ENCODE data around the gene TSC1. TPM values are rescaled to one million over a fixed set of nuclear protein-coding genes. Genes with fewer than 3 reads are reported as not detected.
A peak's percentile ranks its signal among the peaks of the same experiment; 100 is the strongest.

TSC1 gene
- total RNA-seq, 2 donors from 2014 or later, result 27.7 to 82.2 TPM

- no peaks in the 10 kb centered on the region for H3K36me3 ChIP-seq
- TF ChIP-seq CTCF (IDR thresholded peaks at IDR 0.05) (no peak), POLR2AphosphoS5 (IDR thresholded peaks at IDR 0.05) (no peak), POLR2A (IDR thresholded peaks at IDR 0.05) (no peak)
- DNase-seq (ENCODE audit: low spot score), result peak; percentile 42
- no peaks in the 10 kb centered on the region for H3K4me1 ChIP-seq (replicated peaks)
- 6% methylated on average over 38 of the region's 42 CpGs for WGBS
- intact Hi-C loops (cut with DNase I), result loop anchor here (10.0 kb wide), 2 partner anchors 66 to 204 kb away; partner anchors contain the start of genes GTF3C4 and TSC1
- no peaks in the 10 kb centered on the region for H3K9me3 ChIP-seq
- H3K4me3 ChIP-seq, result peak within 1 kb of the TSS; percentile 79 to 87
- H3K27ac ChIP-seq, result peak within 1 kb of the TSS; percentile 78 to 80
- H3K27me3 ChIP-seq (replicated peaks; ENCODE audit: insufficient read depth), result no peaks in the 10 kb centered on the region
These were observed 65.5 kb downstream of the TSC1 start, which contains the start of gene SPACA9 for GRCh38 chr9:132878695-132879456. Gene SPACA9 (plus strand): TSS chr9:132878898. CDS start chr9:132883948, 5,050 bp downstream.

GRCh38 chr9:132877824-132878694, 66.4 kb downstream of the TSC1 start, which contains the start of gene AK8:
Gene AK8 (minus strand): TSS chr9:132878284. CDS start chr9:132878255, 29 bp downstream.
- peak in 2 of 4 experiments; percentile 3 to 14 for TF ChIP-seq CTCF (IDR thresholded peaks at IDR 0.05)
- peak; percentile 68 for TF ChIP-seq POLR2AphosphoS5 (IDR thresholded peaks at IDR 0.05)
- TF ChIP-seq POLR2A (IDR thresholded peaks at IDR 0.05), result no peak
- Histone ChIP-seq H3K9me3 (no peaks in the 10 kb centered on the region), H3K27me3 (replicated peaks; ENCODE audit: insufficient read depth) (no peaks in the 10 kb centered on the region), H3K36me3 (no peaks in the 10 kb centered on the region), H3K4me3 (peak within 1 kb of the TSS; percentile 79 to 87), H3K27ac (peak within 1 kb of the TSS; percentile 78 to 80), H3K4me1 (replicated peaks) (no peaks in the 10 kb centered on the region)
- intact Hi-C loops (cut with DNase I), result loop anchor here (10.0 kb wide), 2 partner anchors 67 to 203 kb away; partner anchors contain the start of genes GTF3C4 and TSC1
- DNase-seq (ENCODE audit: low spot score), result peak; percentile 40
- 1% methylated on average over 76 of the region's 89 CpGs for WGBS

- Histone ChIP-seq H3K4me3 (peak overlapping the region; percentile 79 to 87), H3K4me1 (replicated peaks) (no peaks in the 10 kb centered on the region), H3K27me3 (replicated peaks; ENCODE audit: insufficient read depth) (no peaks in the 10 kb centered on the region), H3K36me3 (no peaks in the 10 kb centered on the region), H3K9me3 (no peaks in the 10 kb centered on the region), H3K27ac (no peak overlapping the region)
- TF ChIP-seq POLR2AphosphoS5 (IDR thresholded peaks at IDR 0.05) (no peak), CTCF (IDR thresholded peaks at IDR 0.05) (no peak), POLR2A (IDR thresholded peaks at IDR 0.05) (no peak)
- 41% methylated on average over 13 of the region's 14 CpGs for WGBS
- DNase-seq (ENCODE audit: low spot score), result no peak
- intact Hi-C loops (cut with DNase I), result loop anchor here (10.0 kb wide), 2 partner anchors 67 to 203 kb away; partner anchors contain the start of genes GTF3C4 and TSC1
These were observed 67.0 kb downstream of the TSC1 start for GRCh38 chr9:132877458-132877823.

- no peaks in the 10 kb centered on the region for H3K27me3 ChIP-seq (replicated peaks; ENCODE audit: insufficient read depth)
- TF ChIP-seq POLR2AphosphoS5 (IDR thresholded peaks at IDR 0.05) (no peak), CTCF (IDR thresholded peaks at IDR 0.05) (no peak), POLR2A (IDR thresholded peaks at IDR 0.05) (no peak)
- no peaks in the 10 kb centered on the region for H3K36me3 ChIP-seq
- no peak overlapping the region for H3K27ac ChIP-seq
- H3K9me3 ChIP-seq, result no peaks in the 10 kb centered on the region
- 84% methylated on average over 3 of the region's 3 CpGs for WGBS
- intact Hi-C loops (cut with DNase I), result loop anchor here (10.0 kb wide), 2 partner anchors 68 to 202 kb away; partner anchors contain the start of genes GTF3C4 and TSC1
- H3K4me3 ChIP-seq, result no peak overlapping the region
- no peak for DNase-seq (ENCODE audit: low spot score)
- peaks cover under 1% of the 10 kb centered on the region for H3K4me1 ChIP-seq (replicated peaks)
These were observed 67.6 kb downstream of the TSC1 start for GRCh38 chr9:132876849-132877248.

All from prostate gland (tissue), 2 donors.